SK-N-SH (cell line): Measurements from ENCODE around the gene PTER.

Experiments
- CTCF ChIP-seq: fragments of 200-600 bp; sonication (generic); IDR thresholded peaks from 2 replicates; pipeline ENCODE4 v1.6.1; 2017; ENCODE audit warnings: antibody characterized with exemption, mild to moderate bottlenecking, moderate library complexity
- EP300 ChIP-seq, 2 experiments: IDR thresholded peaks; 2 replicates each; pipeline versions ENCODE4 v1.4.0 to v1.6.1; 2012; ENCODE audit warnings: borderline replicate concordance in 1 of 2, low read depth in 1 of 2, low read length in 1 of 2
- FOXM1 ChIP-seq: IDR thresholded peaks from 2 replicates; pipeline ENCODE4 v1.4.0; 2012; ENCODE audit warnings: low read depth, mild to moderate bottlenecking
- JUND ChIP-seq: IDR thresholded peaks from 2 replicates; pipeline ENCODE4 v1.4.0; 2012
- MAX ChIP-seq: IDR thresholded peaks from 2 replicates; pipeline ENCODE4 v1.4.0; 2012; ENCODE audit warnings: low read depth
- POLR2AphosphoS5 ChIP-seq: IDR thresholded peaks from 2 replicates; pipeline ENCODE4 v1.6.1; 2012; ENCODE audit warnings: low read depth, low read length
- RXRA ChIP-seq: IDR thresholded peaks from 2 replicates; pipeline ENCODE4 v1.4.0; 2012; ENCODE audit warnings: low read depth, mild to moderate bottlenecking, borderline replicate concordance
- SMC3 ChIP-seq: IDR thresholded peaks from 2 replicates; pipeline ENCODE4 v1.6.1; 2012; ENCODE audit warnings: low read depth, low read length, improper control_type of control experiment
- TAF1 ChIP-seq: IDR thresholded peaks from 2 replicates; pipeline ENCODE4 v1.6.1; 2012; ENCODE audit warnings: low read depth, mild to moderate bottlenecking, low read length, moderate library complexity, borderline replicate concordance
- TCF12 ChIP-seq: IDR thresholded peaks from 2 replicates; pipeline ENCODE4 v1.4.0; 2012
- USF2 ChIP-seq: fragments of 150-350 bp; IDR thresholded peaks from 2 replicates; pipeline ENCODE4 v1.6.1; 2017; ENCODE audit warnings: antibody characterized with exemption, low read length, low read depth, borderline replicate concordance

GRCh38 chr10:16518822-16519221 is 82.0 kb downstream of the PTER start:
- TF ChIP-seq JUND, result no peak
- peak; percentile 33; the same call in 1 of the 2 replicates for TF ChIP-seq CTCF
- TF ChIP-seq MAX, result no peak
- TF ChIP-seq EP300 (IDR thresholded peaks at IDR 0.05; ENCODE audit: borderline replicate concordance in 1 of 2, low read depth in 1 of 2, low read length in 1 of 2), result no peak
- TF ChIP-seq USF2, result no peak
- TF ChIP-seq TAF1, result no peak
- TF ChIP-seq RXRA, result no peak
- no peak for TF ChIP-seq POLR2AphosphoS5
- TF ChIP-seq FOXM1, result no peak
- no peak for TF ChIP-seq SMC3
- no peak for TF ChIP-seq TCF12
